Measurements from ENCODE around the gene TNFRSF4.

TNFRSF4 gene

GRCh38 chr1:1240822-1241587 lies 27.1 kb upstream of the TNFRSF4 start:
- H3K9me3 Mint-ChIP-seq = no peaks in the 10 kb centered on the region
- peaks cover 22% of the 10 kb centered on the region for H3K27me3 Mint-ChIP-seq
- H3K27ac Mint-ChIP-seq = no peak overlapping the region
- H3K4me3 Mint-ChIP-seq = no peak overlapping the region
- no peaks in the 10 kb centered on the region for H3K36me3 Mint-ChIP-seq
- no peak for DNase-seq
- no peaks in the 10 kb centered on the region for H3K4me1 Mint-ChIP-seq
- CTCF ChIA-PET = no interaction called here

- H3K36me3 Mint-ChIP-seq = no peaks in the 10 kb centered on the region
- CTCF ChIA-PET = no interaction called here
Observed at GRCh38 chr1:1240348-1240732, 26.4 kb upstream of the TNFRSF4 start.

GRCh38 chr1:1239614-1240347 lies 25.8 kb upstream of the TNFRSF4 start:
- H3K36me3 Mint-ChIP-seq = no peaks in the 10 kb centered on the region

More at GRCh38 chr1:1240348-1240732, 26.4 kb upstream of the TNFRSF4 start:
- no peak for DNase-seq
- Mint-ChIP-seq H3K9me3 (no peaks in the 10 kb centered on the region), H3K27me3 (peaks cover 15% of the 10 kb centered on the region), H3K4me3 (no peak overlapping the region), H3K27ac (no peak overlapping the region), H3K4me1 (no peaks in the 10 kb centered on the region)

GRCh38 chr1:1239227-1239613 lies 25.3 kb upstream of the TNFRSF4 start:
- no peak for DNase-seq
- H3K9me3 Mint-ChIP-seq = no peaks in the 10 kb centered on the region
- H3K27ac Mint-ChIP-seq = no peak overlapping the region
- peaks cover 6% of the 10 kb centered on the region for H3K4me1 Mint-ChIP-seq
- H3K4me3 Mint-ChIP-seq = no peak overlapping the region
- peaks cover 9% of the 10 kb centered on the region for H3K27me3 Mint-ChIP-seq
- CTCF ChIA-PET = no interaction called here
- H3K36me3 Mint-ChIP-seq = peaks cover 4% of the 10 kb centered on the region

More at GRCh38 chr1:1239614-1240347, 25.8 kb upstream of the TNFRSF4 start:
- Mint-ChIP-seq H3K9me3 (no peaks in the 10 kb centered on the region), H3K4me1 (peaks cover under 1% of the 10 kb centered on the region), H3K4me3 (no peak overlapping the region), H3K27me3 (peaks cover 12% of the 10 kb centered on the region), H3K27ac (no peak overlapping the region)
- DNase-seq = no peak
- CTCF ChIA-PET = no interaction called here

GRCh38 chr1:1238702-1239178 lies 24.8 kb upstream of the TNFRSF4 start:
- Mint-ChIP-seq H3K36me3 (peaks cover 8% of the 10 kb centered on the region), H3K9me3 (no peaks in the 10 kb centered on the region), H3K4me3 (no peak overlapping the region), H3K27ac (no peak overlapping the region), H3K27me3 (peaks cover 5% of the 10 kb centered on the region), H3K4me1 (peaks cover 11% of the 10 kb centered on the region)
- no peak for DNase-seq
- CTCF ChIA-PET = interaction anchor here (1.1 kb wide), 1 partner anchor 22 kb away, joined by 3 read pairs; no protein-coding TSS in a partner anchor

- Mint-ChIP-seq H3K27ac (no peak overlapping the region), H3K4me3 (no peak overlapping the region), H3K9me3 (no peaks in the 10 kb centered on the region), H3K4me1 (peaks cover 15% of the 10 kb centered on the region), H3K36me3 (peaks cover 10% of the 10 kb centered on the region), H3K27me3 (peaks cover 5% of the 10 kb centered on the region)
- no peak for DNase-seq
- CTCF ChIA-PET = interaction anchor here (1.1 kb wide), 1 partner anchor 22 kb away, joined by 3 read pairs; no protein-coding TSS in a partner anchor
Observed at GRCh38 chr1:1237874-1238701, 24.1 kb upstream of the TNFRSF4 start.

- H3K27me3 Mint-ChIP-seq = peaks cover 5% of the 10 kb centered on the region
- no peak overlapping the region for H3K4me3 Mint-ChIP-seq
- no peak overlapping the region for H3K27ac Mint-ChIP-seq
- H3K36me3 Mint-ChIP-seq = peaks cover 10% of the 10 kb centered on the region
- H3K9me3 Mint-ChIP-seq = no peaks in the 10 kb centered on the region
- no peak for DNase-seq
- CTCF ChIA-PET = interaction anchor here (1.1 to 2.1 kb wide), 2 partner anchors 23 to 115 kb away, joined by 3 to 7 read pairs; no protein-coding TSS in a partner anchor
- H3K4me1 Mint-ChIP-seq = peaks cover 15% of the 10 kb centered on the region
Observed at GRCh38 chr1:1236945-1237873, 23.3 kb upstream of the TNFRSF4 start.

- peaks cover 10% of the 10 kb centered on the region for H3K36me3 Mint-ChIP-seq
- no peak overlapping the region for H3K27ac Mint-ChIP-seq
- DNase-seq = no peak
- H3K4me3 Mint-ChIP-seq = no peak overlapping the region
- CTCF ChIA-PET = interaction anchor here (2.1 kb wide), 1 partner anchor 114 kb away, joined by 7 read pairs; no protein-coding TSS in a partner anchor
- H3K27me3 Mint-ChIP-seq = peaks cover 5% of the 10 kb centered on the region
- H3K4me1 Mint-ChIP-seq = peaks cover 15% of the 10 kb centered on the region
- no peaks in the 10 kb centered on the region for H3K9me3 Mint-ChIP-seq
Observed at GRCh38 chr1:1236176-1236763, 22.3 kb upstream of the TNFRSF4 start.

- Mint-ChIP-seq H3K27me3 (peaks cover 5% of the 10 kb centered on the region), H3K9me3 (no peaks in the 10 kb centered on the region), H3K4me3 (no peak overlapping the region), H3K4me1 (peaks cover 22% of the 10 kb centered on the region), H3K27ac (no peak overlapping the region), H3K36me3 (peaks cover 16% of the 10 kb centered on the region)
- CTCF ChIA-PET = interaction anchor here (1.1 to 2.1 kb wide), 2 partner anchors 20 to 113 kb away, joined by 3 to 7 read pairs; no protein-coding TSS in a partner anchor
- no peak for DNase-seq
Observed at GRCh38 chr1:1235016-1235744, 21.2 kb upstream of the TNFRSF4 start.

- H3K27ac Mint-ChIP-seq = no peak overlapping the region
- H3K27me3 Mint-ChIP-seq = peaks cover 5% of the 10 kb centered on the region
- peaks cover 29% of the 10 kb centered on the region for H3K4me1 Mint-ChIP-seq
- H3K36me3 Mint-ChIP-seq = peaks cover 23% of the 10 kb centered on the region
- CTCF ChIA-PET = interaction anchor here (1.1 kb wide), 1 partner anchor 19 kb away, joined by 3 read pairs; no protein-coding TSS in a partner anchor
- no peaks in the 10 kb centered on the region for H3K9me3 Mint-ChIP-seq
- H3K4me3 Mint-ChIP-seq = peak overlapping the region; percentile 26
- no peak for DNase-seq
Observed at GRCh38 chr1:1234180-1234808, 20.3 kb upstream of the TNFRSF4 start.

GRCh38 chr1:1233567-1233892 lies 19.6 kb upstream of the TNFRSF4 start:
- H3K4me3 Mint-ChIP-seq = peak overlapping the region; percentile 67
- H3K4me1 Mint-ChIP-seq = peaks cover 29% of the 10 kb centered on the region

More at GRCh38 chr1:1233567-1233892, 19.6 kb upstream of the TNFRSF4 start:
- H3K36me3 Mint-ChIP-seq = peaks cover 28% of the 10 kb centered on the region
- no peaks in the 10 kb centered on the region for H3K9me3 Mint-ChIP-seq
- H3K27me3 Mint-ChIP-seq = no peaks in the 10 kb centered on the region
- no peak for DNase-seq
- peak overlapping the region; percentile 6 for H3K27ac Mint-ChIP-seq
- CTCF ChIA-PET = no interaction called here

Data from activated naive CD4-positive, alpha-beta T cell treated with anti-CD3 and anti-CD28 coated beads, Interleukin-2, amount 10 ng/mL, durations not matched to agents 7 days and 5 days (primary cell).